ENCODE data around the gene FXYD6. TPM values are rescaled to one million over a fixed set of nuclear protein-coding genes. Genes with fewer than 3 reads are reported as not detected.

Gene FXYD6
- total RNA-seq, 1 experiment from 2014 or later = 2.1 TPM

- no peak for DNase-seq (ENCODE audit: low spot score)
These were observed 82.3 kb downstream of the FXYD6 start for GRCh38 chr11:117794135-117794534.

- no peak for DNase-seq (ENCODE audit: low spot score)
These were observed 82.9 kb downstream of the FXYD6 start for GRCh38 chr11:117793583-117793982.

GRCh38 chr11:117792992-117793391, 83.5 kb downstream of the FXYD6 start:
- DNase-seq (ENCODE audit: low spot score) = no peak

GRCh38 chr11:117792241-117792640, 84.2 kb downstream of the FXYD6 start:
- DNase-seq (ENCODE audit: low spot score) = no peak

GRCh38 chr11:117790279-117790678, 86.2 kb downstream of the FXYD6 start:
- no peak for DNase-seq (ENCODE audit: low spot score)

- no peak for DNase-seq (ENCODE audit: low spot score)
These were observed 87.2 kb downstream of the FXYD6 start for GRCh38 chr11:117789241-117789640.

Other genes with a start within 250 kb of the FXYD6 start
- gene DSCAML1, start 79.4 kb downstream of the FXYD6 start, total RNA-seq (2014; rRNA removed; shearing (Covaris generic)) = not detected in 2 replicates
- gene FXYD2, start 51.9 kb downstream of the FXYD6 start, total RNA-seq (2014; rRNA removed; shearing (Covaris generic)) = not detected in 2 replicates
- not detected in 2 replicates for gene TMPRSS13, start 52.7 kb upstream of the FXYD6 start, total RNA-seq (2014; rRNA removed; shearing (Covaris generic))
- 0.12 TPM in 1 of 2 replicates, not detected in the other for gene IL10RA, start 109.7 kb upstream of the FXYD6 start, total RNA-seq (2014; rRNA removed; shearing (Covaris generic))
- not detected in 2 replicates for gene TMPRSS4, start 200.4 kb upstream of the FXYD6 start, total RNA-seq (2014; rRNA removed; shearing (Covaris generic))
- gene SMIM35, start 210.3 kb upstream of the FXYD6 start, total RNA-seq (2014; rRNA removed; shearing (Covaris generic)) = not detected in 2 replicates